Cerebellar nuclear complex (tissue), 1 donor: ENCODE results near the gene PRODH.
"Not testable (repeated sequence)": the region's sequence is repeated elsewhere in the genome, so short reads cannot be mapped to it uniquely, and the experiment has no call there.

ENCODE experiments used
- DNase-seq, 2 experiments: peaks; one replicate each; lab custom pipeline; 2025; lab: John Stamatoyannopoulos, UW

Gene PRODH

DNA sequence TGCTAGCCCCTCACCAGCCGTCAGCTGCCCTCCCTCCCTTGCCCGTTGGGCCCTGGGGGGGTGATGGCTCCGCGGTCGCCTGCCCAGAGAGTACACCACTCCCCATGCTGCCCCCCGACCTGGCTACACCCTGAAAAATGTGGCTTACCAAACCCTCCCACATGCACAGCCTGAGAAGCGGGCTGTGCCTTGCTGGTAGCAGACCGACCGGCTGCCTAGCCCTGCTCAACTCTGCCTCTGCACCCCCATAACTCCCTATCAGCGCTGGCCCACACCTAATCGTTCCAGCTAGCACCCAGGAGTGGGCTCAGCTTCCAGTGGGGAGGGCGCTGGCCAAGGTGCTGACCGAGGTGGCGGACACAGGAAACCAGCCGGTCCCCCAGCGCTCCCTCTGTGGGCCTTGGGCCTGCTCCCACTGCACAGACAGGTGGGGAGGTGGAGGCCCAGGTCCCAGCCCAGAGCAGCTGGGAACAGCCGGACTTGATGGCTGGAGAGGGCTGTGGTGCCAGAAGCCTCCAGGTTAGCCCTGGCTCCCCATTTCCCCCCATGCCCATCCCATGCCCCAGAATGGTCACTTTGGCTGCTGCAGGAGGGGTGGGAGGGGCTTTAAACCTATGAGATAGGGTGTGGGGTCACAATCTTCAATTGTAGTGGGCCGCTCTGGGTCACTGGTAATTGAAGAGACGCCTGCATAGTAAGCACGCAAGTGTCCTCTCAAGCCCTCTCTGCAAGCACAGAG lies 32.1 kb upstream of the PRODH start:
- DNase-seq, result no peak

DNA sequence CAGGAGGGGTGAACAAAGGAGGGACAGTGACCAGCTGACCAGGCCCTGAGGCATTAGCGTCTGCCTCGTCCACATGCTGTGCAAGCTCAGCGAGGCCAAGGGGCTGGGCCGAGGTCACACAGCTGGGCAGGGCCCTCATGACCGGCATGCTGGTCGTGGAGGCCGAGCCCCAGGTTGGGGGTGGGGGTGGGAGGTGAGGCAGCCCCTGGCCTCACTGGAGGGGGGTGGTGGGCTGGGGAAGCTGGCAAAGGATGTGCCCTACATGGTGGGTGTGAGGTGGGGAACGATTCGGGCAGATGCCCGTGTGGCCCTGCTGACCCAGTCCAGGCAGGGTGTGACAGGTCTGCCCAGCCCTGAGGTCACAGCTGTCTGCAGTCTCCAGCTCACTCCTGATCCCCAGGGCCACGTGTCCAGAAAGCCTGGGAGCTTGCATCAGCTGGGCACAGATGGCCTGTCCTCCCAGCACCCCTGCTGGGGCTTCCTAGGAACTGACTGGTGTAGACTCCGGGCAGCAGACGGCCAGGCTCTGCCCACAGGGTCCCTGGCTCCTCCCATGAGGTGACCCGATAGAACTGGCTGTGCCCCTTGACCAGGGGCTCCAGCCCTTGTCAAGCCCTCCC lies 31.4 kb upstream of the PRODH start:
- DNase-seq, result not testable (repeated sequence)

GRCh38 chr22:18966748-18967147 lies 30.7 kb upstream of the PRODH start:
- peak in 1 of 2 experiments; percentile 74 for DNase-seq

DNA sequence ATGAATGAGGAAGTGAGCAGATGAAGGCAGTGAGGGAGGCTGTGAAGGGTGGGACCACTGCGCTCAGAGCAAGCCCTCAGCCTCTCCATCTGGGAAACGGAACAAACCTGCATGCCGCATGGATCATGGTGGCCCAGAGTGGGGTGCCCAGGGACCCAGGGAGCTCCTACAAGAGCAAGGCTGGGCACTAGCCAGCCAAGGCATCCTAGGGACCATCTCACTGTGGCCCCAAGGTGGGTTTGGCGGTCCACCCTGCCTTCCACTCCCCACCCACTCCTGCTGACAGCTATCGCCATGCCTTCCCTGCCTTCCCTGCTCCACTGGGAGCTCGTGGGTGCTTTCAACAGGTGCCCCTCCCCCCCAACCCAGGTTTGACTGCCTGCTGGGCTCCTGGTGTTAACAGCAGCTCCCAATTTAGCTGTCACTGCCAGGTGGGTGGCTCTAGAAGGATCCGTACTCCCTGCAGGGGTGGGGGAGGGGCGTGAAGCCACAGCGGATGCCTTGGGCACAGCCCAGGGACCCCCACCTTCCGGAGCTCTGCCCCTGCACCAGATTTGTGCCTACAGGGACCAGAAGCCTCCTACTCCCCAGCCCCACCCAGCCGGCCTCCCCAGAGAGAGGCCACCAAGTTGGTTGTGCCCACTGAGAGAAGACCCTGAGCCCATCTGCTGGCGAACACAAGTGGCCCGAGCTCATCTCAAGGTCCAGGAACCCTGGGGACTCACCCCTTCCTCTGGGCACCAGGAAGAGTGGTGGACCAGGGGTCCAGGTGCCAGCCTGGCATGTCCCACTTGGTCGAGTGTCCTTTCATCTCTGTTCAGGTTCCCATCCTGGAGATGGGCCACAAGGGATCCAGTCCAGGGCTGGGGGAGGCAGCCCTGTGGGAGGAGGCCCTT lies 29.7 kb upstream of the PRODH start:
- DNase-seq, result no peak

- DNase-seq, result not testable (repeated sequence)
These were observed 28.6 kb upstream of the PRODH start for GRCh38 chr22:18964501-18965265.

- DNase-seq, result not testable (repeated sequence)
These were observed 28.0 kb upstream of the PRODH start for GRCh38 chr22:18964051-18964450.

GRCh38 chr22:18962308-18962635 lies 26.2 kb upstream of the PRODH start:
- no peak for DNase-seq

GRCh38 chr22:18961632-18962307 lies 25.7 kb upstream of the PRODH start:
- DNase-seq, result not testable (repeated sequence)

DNA sequence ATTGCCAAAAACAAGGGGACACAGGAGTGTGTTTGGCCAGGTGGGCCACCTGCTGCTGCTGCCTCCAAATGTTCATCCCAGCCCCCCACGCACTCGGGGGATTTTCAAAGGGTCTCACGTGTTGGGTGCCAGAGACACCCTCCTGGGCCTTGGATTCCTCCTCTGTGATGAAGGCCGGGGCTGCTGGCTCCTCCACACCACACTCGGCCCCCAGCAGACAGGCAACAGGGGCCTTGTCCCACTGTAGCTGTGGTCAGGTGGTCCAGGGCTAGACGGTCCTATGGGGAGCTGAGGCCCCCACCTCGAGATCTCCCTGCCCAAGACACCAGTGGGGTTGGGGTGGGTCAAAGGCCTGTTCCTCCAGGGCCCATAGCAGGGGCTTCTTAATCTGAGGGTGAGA lies 25.1 kb upstream of the PRODH start:
- not testable (repeated sequence) for DNase-seq

GRCh38 chr22:18960166-18960820 lies 24.2 kb upstream of the PRODH start:
- not testable (repeated sequence) for DNase-seq

GRCh38 chr22:18959741-18960140 lies 23.6 kb upstream of the PRODH start:
- DNase-seq, result not testable (repeated sequence)

- not testable (repeated sequence) for DNase-seq
These were observed 23.2 kb upstream of the PRODH start for GRCh38 chr22:18959266-18959665.

- DNase-seq, result not testable (repeated sequence)
These were observed 22.6 kb upstream of the PRODH start for GRCh38 chr22:18958738-18959137.

DNA sequence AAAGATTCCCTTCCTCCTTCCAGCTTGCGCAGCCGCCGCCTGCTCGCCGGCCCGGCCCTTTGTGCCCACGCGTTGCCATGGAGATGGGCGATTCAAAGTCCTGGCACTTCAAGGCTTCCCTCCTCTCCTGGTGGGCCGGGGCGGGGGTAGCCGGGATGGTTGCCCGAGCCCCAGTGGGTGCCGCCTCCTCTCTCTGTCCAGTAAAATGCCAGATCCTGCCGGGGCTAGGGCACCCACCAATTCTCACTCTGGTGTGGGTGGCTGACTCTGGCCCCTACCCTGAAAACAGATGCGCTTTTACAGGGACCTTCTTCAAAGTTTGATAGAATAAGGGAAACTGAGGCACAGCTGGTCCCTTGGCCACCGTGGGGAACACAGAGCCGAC lies 22.2 kb upstream of the PRODH start:
- not testable (repeated sequence) for DNase-seq

DNA sequence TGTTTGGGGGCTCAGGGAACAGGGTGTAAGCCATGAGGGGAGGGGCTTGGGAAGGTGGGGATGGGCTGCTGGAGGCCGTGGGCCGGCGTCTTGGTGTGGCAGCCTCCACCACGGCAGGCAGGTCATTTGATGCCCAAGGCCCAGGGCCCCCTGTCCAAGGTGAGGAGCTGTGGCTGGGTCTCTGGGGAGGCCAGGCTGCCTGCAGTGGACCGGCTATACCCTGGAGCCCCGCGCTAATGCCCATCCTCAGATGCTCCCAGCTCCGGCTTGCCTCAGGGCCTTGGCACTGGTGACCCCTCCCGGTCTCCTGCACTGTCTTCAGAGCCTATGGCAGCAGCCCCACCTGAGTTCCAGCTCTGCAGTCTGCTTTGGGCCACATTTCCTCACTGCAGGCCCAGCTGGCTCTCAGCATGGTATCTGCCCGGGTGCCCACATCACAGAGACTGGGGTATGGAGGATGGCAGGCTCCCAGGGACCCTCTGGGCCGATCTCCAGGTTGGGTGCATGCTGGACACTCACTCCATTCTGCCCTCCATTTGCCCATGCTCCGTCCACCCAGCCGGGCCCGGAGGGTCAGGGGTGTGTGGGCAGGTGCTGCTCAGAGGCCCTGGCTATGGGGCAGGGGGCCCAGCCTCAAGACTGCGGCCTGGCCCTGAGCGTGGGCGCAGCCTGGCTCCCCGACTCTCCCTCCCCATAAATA lies 21.7 kb upstream of the PRODH start:
- not testable (repeated sequence) for DNase-seq

DNA sequence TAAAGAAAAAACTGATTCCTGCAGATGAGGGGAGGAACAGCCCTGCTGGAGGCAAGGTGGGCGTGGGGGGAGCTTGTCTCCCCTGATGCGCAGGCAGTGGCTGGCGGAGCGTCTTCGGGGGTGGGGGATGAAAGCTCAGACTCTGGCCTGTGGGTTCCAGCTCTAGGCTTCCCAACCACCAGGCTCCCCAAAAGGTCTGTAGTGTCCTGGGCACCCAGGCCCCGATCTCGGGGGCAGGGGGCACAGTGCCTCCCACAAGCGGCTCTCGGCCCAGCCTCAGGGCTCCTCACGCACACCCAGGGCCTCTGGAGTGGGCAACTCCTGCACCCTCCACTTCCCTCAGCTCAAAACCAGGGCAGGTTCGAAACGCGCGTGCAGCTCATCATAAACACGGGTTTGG lies 20.9 kb upstream of the PRODH start:
- DNase-seq, result not testable (repeated sequence)

DNA sequence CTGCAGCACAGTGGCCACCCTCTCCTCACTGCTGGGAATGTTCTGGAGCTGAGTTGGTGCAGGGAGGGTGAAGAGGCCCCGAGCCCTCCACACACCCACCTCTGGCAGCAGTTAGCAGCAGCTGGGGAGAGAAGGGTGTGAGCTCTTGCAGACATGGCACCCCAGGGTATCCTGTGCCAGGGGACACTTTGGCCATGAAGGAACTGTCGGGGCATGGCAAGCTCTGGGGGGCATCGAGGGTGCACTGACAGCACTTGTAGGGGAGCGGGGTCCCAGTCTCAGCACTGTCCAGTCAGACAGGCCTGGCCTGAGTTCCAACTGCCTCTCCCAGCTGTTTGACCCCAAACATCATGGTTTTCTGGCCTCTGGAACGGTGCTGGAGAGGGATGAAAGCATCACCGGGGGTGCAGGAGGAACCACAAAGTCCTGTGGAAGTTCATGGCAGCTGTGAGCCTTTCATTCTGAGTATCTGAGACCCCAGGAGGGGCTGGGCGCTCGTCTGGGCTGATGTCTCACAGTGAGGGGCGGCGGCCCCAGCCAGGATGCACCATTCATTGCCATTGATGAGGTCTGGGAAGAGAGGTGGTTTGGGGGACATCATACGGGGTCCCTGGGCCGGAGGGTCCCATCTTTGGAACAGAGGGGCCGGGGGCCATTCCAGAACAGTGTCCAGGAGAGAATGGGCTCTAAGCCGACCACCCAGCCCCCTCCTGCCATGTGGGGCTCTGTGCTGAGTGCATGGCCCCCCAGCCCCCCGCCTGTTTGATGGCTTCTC lies 20.2 kb upstream of the PRODH start:
- not testable (repeated sequence) for DNase-seq

DNA sequence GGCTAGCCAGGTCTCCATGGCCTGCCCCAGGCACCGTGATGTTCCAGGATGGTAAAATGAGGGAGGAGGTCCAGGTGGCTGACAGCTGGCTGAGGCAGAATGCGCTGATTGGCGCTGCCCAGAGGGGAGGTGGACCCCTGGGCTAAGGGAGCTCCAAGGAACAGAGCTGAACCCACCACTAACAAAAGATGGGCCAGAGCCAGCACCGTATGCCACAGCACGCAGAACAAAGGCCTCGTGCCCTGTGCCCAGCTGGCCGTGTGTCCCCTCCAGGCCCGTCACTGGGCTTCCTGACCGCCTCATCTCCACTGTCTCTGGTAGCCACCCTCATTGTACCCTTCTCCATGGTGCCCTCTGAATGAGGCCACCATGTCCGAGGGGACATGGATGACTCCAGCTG lies 19.6 kb upstream of the PRODH start:
- DNase-seq, result no peak

- DNase-seq, result no peak
These were observed 19.0 kb upstream of the PRODH start for GRCh38 chr22:18954990-18955571.
